ENCODE results near the gene VPS51. TPM values are rescaled to one million over a fixed set of nuclear protein-coding genes. Genes with fewer than 3 reads are reported as not detected.

Gene VPS51
- 155 and 557 TPM in 2 replicates for total RNA-seq

GRCh38 chr11:65095974-65096806 is at the start of gene VPS51:
TSS of gene VPS51 (plus strand) at chr11:65096214. CDS start at chr11:65096251, 37 bp downstream.

GRCh38 chr11:65058419-65059054 is 37.5 kb upstream of the VPS51 start, which contains the start of gene NAALADL1:
TSS of gene NAALADL1 (minus strand) at chr11:65058553. CDS start at chr11:65058521, 32 bp downstream.

GRCh38 chr11:65083834-65084597 is 12.0 kb upstream of the VPS51 start, which contains the start of the genes CDCA5 and ZFPL1:
TSS of gene CDCA5 (minus strand) at chr11:65084040. CDS start at chr11:65083978, 62 bp downstream.
TSS of gene ZFPL1 (plus strand) at chr11:65084222. CDS start at chr11:65084699, 477 bp downstream.

GRCh38 chr11:65111744-65112545 is 15.9 kb downstream of the VPS51 start, which contains the start of gene TM7SF2:
TSS of gene TM7SF2 (plus strand) at chr11:65111872. CDS start at chr11:65112016, 144 bp downstream.

GRCh38 chr11:65117206-65118096 is 21.4 kb downstream of the VPS51 start, which contains the start of gene ZNHIT2:
TSS of gene ZNHIT2 (minus strand) at chr11:65117701. CDS start at chr11:65117653, 48 bp downstream.

GRCh38 chr11:65121865-65122696 is 26.1 kb downstream of the VPS51 start, which contains the start of the genes FAU and MRPL49:
TSS of gene FAU (minus strand) at chr11:65122134. CDS start at chr11:65121813, 321 bp downstream.
TSS of gene MRPL49 (plus strand) at chr11:65122321. CDS start at chr11:65122347, 26 bp downstream.

GRCh38 chr11:65134240-65134951 is 38.4 kb downstream of the VPS51 start, which contains the start of gene SYVN1:
TSS of gene SYVN1 (minus strand) at chr11:65134519. CDS start at chr11:65133601, 918 bp downstream.

Other genes starting within 250 kb of the VPS51 start
- 37.5 and 50.9 TPM in 2 replicates for gene EHD1, start 217.6 kb upstream of the VPS51 start, total RNA-seq
- gene ATG2A, start 179.0 kb upstream of the VPS51 start, total RNA-seq: 14.5 and 36.2 TPM in 2 replicates
- 21.0 and 22.8 TPM in 2 replicates for gene PPP2R5B, start 171.5 kb upstream of the VPS51 start, total RNA-seq
- not detected in 2 replicates for gene GPHA2, start 160.3 kb upstream of the VPS51 start, total RNA-seq
- gene MAJIN, start 124.1 kb upstream of the VPS51 start, total RNA-seq: not detected in 2 replicates
- 1.8 and 3.2 TPM in 2 replicates for gene BATF2, start 99.2 kb upstream of the VPS51 start, total RNA-seq
- 187 and 226 TPM in 2 replicates for gene ARL2, start 82.1 kb upstream of the VPS51 start, total RNA-seq
- 13.4 and 15.6 TPM in 2 replicates for gene SNX15, start 68.8 kb upstream of the VPS51 start, total RNA-seq
- 6.7 and 16.2 TPM in 2 replicates for gene SAC3D1, start 55.0 kb upstream of the VPS51 start, total RNA-seq
- gene NAALADL1, start 37.7 kb upstream of the VPS51 start, total RNA-seq: 38.9 and 41.3 TPM in 2 replicates
- 6.1 and 17.3 TPM in 2 replicates for gene CDCA5, start 12.2 kb upstream of the VPS51 start, total RNA-seq
- gene ZFPL1, start 12.0 kb upstream of the VPS51 start, total RNA-seq: 51.3 and 69.4 TPM in 2 replicates
- 16.8 and 32.3 TPM in 2 replicates for gene TM7SF2, start 15.7 kb downstream of the VPS51 start, total RNA-seq
- 22.7 and 23.7 TPM in 2 replicates for gene ZNHIT2, start 21.5 kb downstream of the VPS51 start, total RNA-seq
- 511 and 807 TPM in 2 replicates for gene FAU, start 25.9 kb downstream of the VPS51 start, total RNA-seq
- 55.3 and 71.5 TPM in 2 replicates for gene MRPL49, start 26.1 kb downstream of the VPS51 start, total RNA-seq
- gene SYVN1, start 38.3 kb downstream of the VPS51 start, total RNA-seq: 20.6 and 34.6 TPM in 2 replicates
- gene SPDYC, start 74.0 kb downstream of the VPS51 start, total RNA-seq: not detected in 2 replicates
- 168 and 220 TPM in 2 replicates for gene CAPN1, start 85.7 kb downstream of the VPS51 start, total RNA-seq
- 11.7 and 18.0 TPM in 2 replicates for gene POLA2, start 165.7 kb downstream of the VPS51 start, total RNA-seq
- 20.4 and 29.7 TPM in 2 replicates for gene CDC42EP2, start 218.7 kb downstream of the VPS51 start, total RNA-seq
- 38.0 and 62.0 TPM in 2 replicates for gene DPF2, start 237.6 kb downstream of the VPS51 start, total RNA-seq

Data from epithelial cell of alveolus of lung (primary cell).